Effector memory CD4-positive, alpha-beta T cell (primary cell): Measurements from ENCODE around the gene LRMDA.

Source experiments
- DNase-seq, 3 donors: peaks; one replicate each; pipeline ENCODE4 v3.0.0-alpha.2; 2020
- H3K27ac ChIP-seq: 2 replicates; pipeline ENCODE4 v1.7.0; 2013; ENCODE audit warnings: mild to moderate bottlenecking, low read length, moderate library complexity; ENCODE audit not compliant: insufficient read depth, poor library complexity, severe bottlenecking
- H3K27me3 ChIP-seq: replicated peaks from 2 replicates; pipeline ENCODE4 v1.7.0; 2013; ENCODE audit warnings: mild to moderate bottlenecking, low read length; ENCODE audit not compliant: insufficient read depth, control insufficient read depth, poor library complexity, severe bottlenecking
- H3K36me3 ChIP-seq: 2 replicates; pipeline ENCODE4 v1.7.0; 2013; ENCODE audit warnings: mild to moderate bottlenecking, low read length, moderate library complexity; ENCODE audit not compliant: control insufficient read depth, insufficient read depth
- H3K4me1 ChIP-seq: 2 replicates; pipeline ENCODE4 v1.7.0; 2013; ENCODE audit warnings: low read length, mild to moderate bottlenecking; ENCODE audit not compliant: control insufficient read depth, insufficient read depth, poor library complexity, severe bottlenecking
- H3K4me3 ChIP-seq: 2 replicates; pipeline ENCODE4 v1.7.0; 2013; ENCODE audit warnings: low read length, low read depth, mild to moderate bottlenecking; ENCODE audit not compliant: insufficient read depth, poor library complexity, severe bottlenecking
- H3K9me3 ChIP-seq: 2 replicates; pipeline ENCODE4 v1.7.0; 2013; ENCODE audit warnings: mild to moderate bottlenecking, low read length, moderate library complexity; ENCODE audit not compliant: control insufficient read depth

Gene LRMDA

DNA sequence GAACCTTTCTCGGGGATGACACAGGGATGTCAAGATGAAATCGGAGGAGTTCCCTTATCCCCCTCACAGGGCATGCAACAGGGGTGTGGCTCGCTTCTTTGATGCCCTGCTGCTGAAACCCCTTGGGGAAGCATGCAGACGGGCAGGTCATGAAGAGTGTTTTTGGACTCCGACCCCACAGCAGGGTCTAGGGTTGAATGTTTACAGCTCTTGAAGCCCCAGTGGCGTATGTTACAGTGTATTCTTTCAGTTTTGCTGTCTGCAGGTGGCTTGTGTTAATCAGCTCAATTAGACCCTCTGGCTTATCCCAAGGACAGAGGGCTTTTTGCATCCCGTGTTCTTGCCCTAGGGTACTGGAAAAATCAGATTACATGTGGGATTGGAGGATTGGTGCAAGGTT is 446.5 kb downstream of the LRMDA start:
- H3K4me1 ChIP-seq: no peaks in the 10 kb centered on the region
- no peaks in the 10 kb centered on the region for H3K27me3 ChIP-seq
- H3K9me3 ChIP-seq: no peaks in the 10 kb centered on the region
- no peak overlapping the region for H3K4me3 ChIP-seq
- H3K36me3 ChIP-seq: no peaks in the 10 kb centered on the region
- DNase-seq: no peak
- no peak overlapping the region for H3K27ac ChIP-seq

DNA sequence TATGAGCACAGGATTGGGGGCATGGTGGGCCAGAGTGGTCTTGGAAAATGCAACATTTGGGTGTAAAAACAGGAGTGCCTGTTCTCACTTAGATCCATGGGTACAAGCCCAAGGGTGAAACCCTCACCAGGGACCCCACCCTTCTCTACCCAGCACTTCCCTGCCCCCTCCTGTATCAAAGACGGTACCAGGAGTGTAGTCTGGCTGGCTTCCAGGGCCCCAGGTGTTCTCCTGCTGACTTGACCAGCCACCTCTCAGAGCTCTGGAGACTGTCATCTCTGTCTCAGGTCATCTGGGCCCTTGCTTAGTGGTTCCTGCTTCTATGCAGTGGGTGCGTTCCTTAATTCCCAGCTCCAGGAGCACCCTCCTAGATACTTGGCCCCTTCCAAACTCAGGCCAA is 447.2 kb downstream of the LRMDA start:
- Histone ChIP-seq H3K4me3 (no peak overlapping the region), H3K4me1 (no peaks in the 10 kb centered on the region), H3K27me3 (no peaks in the 10 kb centered on the region), H3K9me3 (no peaks in the 10 kb centered on the region), H3K27ac (no peak overlapping the region), H3K36me3 (no peaks in the 10 kb centered on the region)
- DNase-seq: no peak

DNA sequence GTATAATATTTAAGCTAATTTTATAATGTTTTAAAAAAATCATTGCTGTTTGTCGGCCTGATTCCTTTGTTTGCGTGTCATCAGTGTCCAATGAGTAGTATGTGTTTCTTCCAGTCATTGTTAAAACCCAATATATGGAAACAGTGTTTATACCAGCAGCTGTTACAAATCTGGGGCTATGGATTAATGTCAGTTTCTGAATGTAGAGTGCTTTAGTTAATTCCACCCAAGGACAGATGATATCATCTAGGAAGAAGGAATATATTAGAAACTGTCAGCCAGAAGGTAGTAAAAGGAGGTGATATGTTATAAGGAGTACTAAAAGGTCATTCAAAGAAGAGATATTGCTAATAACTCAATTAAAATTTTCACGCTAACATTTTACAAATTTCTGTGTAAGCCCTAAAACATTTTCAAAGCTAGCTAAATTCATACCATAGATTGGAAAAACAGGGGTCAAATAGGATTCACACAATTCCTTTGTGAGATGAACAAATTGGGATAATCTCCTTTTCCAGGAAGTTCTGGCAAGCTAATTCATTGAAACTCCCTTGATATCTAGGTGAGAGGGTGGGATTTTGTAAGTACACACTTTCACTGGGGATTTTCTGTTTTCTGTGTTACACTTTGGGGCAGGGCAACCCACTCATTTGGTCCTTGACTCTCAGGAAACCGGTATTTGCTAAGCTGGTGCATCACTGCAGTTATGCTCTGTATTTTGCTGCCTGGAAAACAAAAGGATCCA is 448.8 kb downstream of the LRMDA start:
- H3K4me3 ChIP-seq: no peak overlapping the region
- no peaks in the 10 kb centered on the region for H3K27me3 ChIP-seq
- DNase-seq: no peak
- no peak overlapping the region for H3K27ac ChIP-seq
- H3K4me1 ChIP-seq: no peaks in the 10 kb centered on the region
- H3K9me3 ChIP-seq: no peaks in the 10 kb centered on the region
- no peaks in the 10 kb centered on the region for H3K36me3 ChIP-seq

DNA sequence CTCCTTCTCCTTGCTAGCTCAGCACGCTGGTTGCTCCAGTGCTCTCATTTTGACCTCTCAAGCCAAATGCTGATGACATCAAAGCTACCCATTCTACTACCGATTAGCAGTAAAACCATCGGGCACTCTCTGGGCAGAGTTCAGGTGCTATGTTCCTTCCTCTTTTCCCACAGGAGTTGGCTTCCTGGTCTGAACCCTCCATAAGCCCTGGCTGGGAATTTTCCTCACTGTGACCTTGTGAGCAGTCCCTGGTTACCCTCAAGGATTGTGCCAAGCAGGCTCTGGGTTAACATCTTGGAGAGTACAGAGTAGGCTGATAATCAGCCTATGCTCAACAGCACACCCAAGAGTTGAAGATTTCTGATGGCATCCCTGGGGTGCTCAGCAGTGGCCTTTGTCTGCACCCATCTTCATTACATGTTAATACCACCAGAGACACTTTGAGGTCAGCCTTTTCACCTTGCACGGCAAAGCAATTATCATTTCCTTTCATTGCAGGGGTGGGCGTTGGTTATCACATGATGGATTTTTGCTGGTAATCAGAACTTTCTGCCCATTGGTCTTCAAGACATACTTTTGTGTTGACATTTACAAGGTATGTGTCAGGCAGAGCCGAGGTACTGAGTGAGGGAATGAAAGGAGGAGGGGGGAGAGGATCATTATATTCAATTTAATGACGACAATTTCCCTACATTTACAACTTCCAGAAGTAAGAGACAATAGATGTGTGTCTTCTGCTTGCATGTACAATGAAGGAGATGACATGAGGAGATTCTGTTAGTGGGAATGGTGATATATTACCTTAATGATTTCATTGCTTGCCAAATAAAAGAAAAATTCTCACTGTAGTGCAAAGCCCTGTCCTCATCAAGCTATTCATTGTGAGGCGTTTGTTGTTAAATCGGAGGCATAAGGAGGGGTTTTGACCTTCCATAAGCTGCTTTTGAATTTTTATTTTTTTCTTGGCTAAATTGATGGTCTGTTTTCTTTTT is 452.0 kb downstream of the LRMDA start:
- DNase-seq: no peak
- no peak overlapping the region for H3K27ac ChIP-seq
- H3K9me3 ChIP-seq: no peaks in the 10 kb centered on the region
- H3K27me3 ChIP-seq: no peaks in the 10 kb centered on the region
- H3K36me3 ChIP-seq: no peaks in the 10 kb centered on the region
- no peaks in the 10 kb centered on the region for H3K4me1 ChIP-seq
- no peak overlapping the region for H3K4me3 ChIP-seq

DNA sequence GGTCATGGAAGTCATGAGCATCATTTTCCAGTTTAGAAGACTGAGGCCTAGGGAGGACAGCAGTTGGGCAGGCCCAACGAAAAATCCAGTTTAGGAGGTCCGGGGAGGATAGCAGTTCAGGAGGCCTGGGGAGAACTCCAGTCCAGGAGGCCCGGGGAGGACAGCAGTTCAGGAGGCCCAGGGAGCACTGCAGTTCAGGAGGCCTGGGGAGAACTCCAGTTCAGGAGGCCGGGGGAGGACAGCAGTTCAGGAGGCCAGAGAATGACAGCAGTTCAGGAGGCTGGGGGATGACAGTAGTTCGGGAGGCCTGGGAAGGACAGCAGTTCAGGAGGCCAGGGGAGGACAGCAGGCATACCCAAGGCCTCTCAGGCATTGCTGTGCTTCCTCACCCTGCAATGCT is 453.4 kb downstream of the LRMDA start:
- H3K36me3 ChIP-seq: no peaks in the 10 kb centered on the region
- no peak overlapping the region for H3K27ac ChIP-seq
- H3K9me3 ChIP-seq: no peaks in the 10 kb centered on the region
- no peak overlapping the region for H3K4me3 ChIP-seq
- H3K4me1 ChIP-seq: no peaks in the 10 kb centered on the region
- H3K27me3 ChIP-seq: no peaks in the 10 kb centered on the region
- DNase-seq: no peak

DNA sequence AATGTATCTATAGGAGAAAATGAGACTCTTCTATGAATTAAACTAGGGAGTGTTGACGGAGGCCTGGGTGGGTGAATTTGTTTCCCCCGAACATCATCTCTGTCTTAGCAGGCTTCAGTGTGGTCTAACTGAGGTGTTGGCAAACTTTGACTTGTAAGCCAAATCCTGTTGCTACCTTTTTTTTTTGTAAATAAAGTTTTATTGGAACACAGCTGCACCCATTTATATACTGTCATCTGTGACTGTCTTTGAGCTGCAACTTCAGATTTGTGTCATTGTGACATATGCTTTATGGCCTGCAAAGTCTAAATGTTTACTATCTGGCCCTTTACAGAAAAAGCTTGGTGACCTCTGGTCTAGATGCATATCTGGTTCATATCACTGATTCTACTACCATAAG is 455.9 kb downstream of the LRMDA start:
- H3K27me3 ChIP-seq: no peaks in the 10 kb centered on the region
- H3K4me3 ChIP-seq: no peak overlapping the region
- no peak overlapping the region for H3K27ac ChIP-seq
- H3K4me1 ChIP-seq: no peaks in the 10 kb centered on the region
- H3K9me3 ChIP-seq: no peaks in the 10 kb centered on the region
- H3K36me3 ChIP-seq: no peaks in the 10 kb centered on the region
- no peak for DNase-seq

DNA sequence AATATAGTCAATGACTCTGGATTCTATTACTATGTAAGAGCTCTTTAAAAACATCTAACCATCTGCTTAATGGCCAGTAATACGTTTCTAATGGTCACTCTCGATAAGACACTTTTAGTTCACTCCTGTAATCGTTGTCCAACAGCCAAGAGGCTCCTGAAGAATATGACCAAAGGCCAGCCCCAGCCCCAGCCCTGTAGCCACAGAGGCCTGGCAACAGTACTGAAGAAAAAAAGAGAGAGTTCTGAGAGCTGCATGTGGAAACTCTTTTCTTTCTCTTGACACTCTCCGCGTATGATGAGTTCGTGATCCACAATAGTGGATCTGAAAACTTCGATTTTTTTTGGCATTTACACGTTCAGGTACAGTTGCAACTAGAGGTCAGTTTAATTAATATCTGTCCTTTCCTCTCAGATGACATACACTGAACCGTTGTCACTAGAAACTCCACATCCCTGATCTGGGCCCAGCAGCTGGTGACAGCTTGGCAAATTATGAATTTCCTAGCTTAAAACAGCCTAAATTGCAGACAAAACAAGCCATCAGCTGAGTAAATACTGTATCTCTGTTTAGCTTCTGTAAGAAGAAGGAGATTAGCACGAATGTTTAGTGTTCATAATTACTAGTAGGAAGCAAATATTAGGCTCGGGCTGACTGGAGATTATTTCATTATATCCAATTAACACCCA is 456.7 kb downstream of the LRMDA start:
- Histone ChIP-seq H3K9me3 (no peaks in the 10 kb centered on the region), H3K4me1 (no peaks in the 10 kb centered on the region), H3K27me3 (no peaks in the 10 kb centered on the region), H3K27ac (no peak overlapping the region), H3K36me3 (no peaks in the 10 kb centered on the region), H3K4me3 (no peak overlapping the region)
- no peak for DNase-seq

DNA sequence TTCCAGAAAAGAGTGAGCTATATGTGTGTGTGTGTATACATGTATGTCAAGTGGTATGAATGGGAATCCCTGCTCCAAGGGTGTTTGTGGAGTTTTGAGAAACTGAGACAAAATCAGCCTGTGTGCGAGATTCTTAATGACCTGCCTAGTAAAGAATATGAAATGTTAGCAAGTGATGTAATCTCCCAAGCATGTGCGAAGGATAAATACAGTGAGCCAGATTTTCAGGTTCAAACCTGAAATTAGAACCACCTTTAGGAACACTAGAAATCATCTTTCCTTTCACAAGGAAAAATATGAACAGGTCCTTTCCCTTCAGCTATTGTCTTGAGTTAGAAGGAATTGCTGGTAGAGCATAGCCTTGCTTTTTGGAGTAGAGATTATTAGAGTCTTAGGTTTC is 457.6 kb downstream of the LRMDA start:
- no peaks in the 10 kb centered on the region for H3K9me3 ChIP-seq

DNA sequence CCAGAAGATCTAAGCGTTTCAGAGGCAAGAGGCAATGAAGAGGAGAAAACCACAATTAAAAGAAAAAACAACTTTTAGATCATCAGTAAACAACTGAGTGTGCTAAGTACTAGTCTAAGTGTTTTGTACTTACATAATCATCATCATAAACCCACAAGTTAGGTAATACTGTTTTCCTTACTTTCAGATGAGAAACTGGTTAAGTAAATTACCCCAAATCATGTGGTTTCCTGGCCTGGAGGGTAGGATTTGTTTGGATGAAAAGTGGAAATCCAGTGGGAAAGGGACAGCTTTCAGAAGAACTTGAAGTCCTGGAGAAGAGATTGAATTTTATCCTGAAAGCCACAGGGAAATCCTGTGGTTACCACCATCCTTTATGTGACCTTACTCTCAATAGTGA is 463.3 kb downstream of the LRMDA start:
- Histone ChIP-seq H3K4me3 (no peak overlapping the region), H3K4me1 (no peaks in the 10 kb centered on the region), H3K36me3 (no peaks in the 10 kb centered on the region), H3K27ac (no peak overlapping the region), H3K9me3 (no peaks in the 10 kb centered on the region), H3K27me3 (no peaks in the 10 kb centered on the region)
- no peak for DNase-seq

More for the DNA sequence above, 457.6 kb downstream of the LRMDA start:
- no peak overlapping the region for H3K27ac ChIP-seq
- no peaks in the 10 kb centered on the region for H3K36me3 ChIP-seq
- H3K27me3 ChIP-seq: no peaks in the 10 kb centered on the region
- H3K4me3 ChIP-seq: no peak overlapping the region
- no peaks in the 10 kb centered on the region for H3K4me1 ChIP-seq
- no peak for DNase-seq
